A549 treated with AZD2906 at 1 μM for 4 hours (cell line): ENCODE results near the gene NKX1-2. TPM values are rescaled to one million over a fixed set of nuclear protein-coding genes. Genes with fewer than 3 reads are reported as not detected.

Source experiments
- total RNA-seq: library from RNA; stranded (reverse); fragments of 200-300 nt; extraction: Qiagen RNA extraction; gene quantifications from 5 replicates; pipeline ENCODE4 v1.2.3, GENCODE V29; 2022

The NKX1-2 gene
- 0.02 to 0.05 TPM (median 0.03 TPM) in 5 replicates for total RNA-seq

GRCh38 chr10:124450012-124450782 lies at the start of gene NKX1-2:
TSS of gene NKX1-2 (minus strand) at chr10:124450035. CDS start at chr10:124449943, 92 bp downstream.

GRCh38 chr10:124461642-124462347 lies 12.0 kb upstream of the NKX1-2 start, which contains the start of gene LHPP:
TSS of gene LHPP (plus strand) at chr10:124461823. CDS start at chr10:124461863, 40 bp downstream.

GRCh38 chr10:124418726-124419501 lies 30.9 kb downstream of the NKX1-2 start, which contains the start of gene OAT:
TSS of gene OAT (minus strand) at chr10:124418923. CDS start at chr10:124412171, 6,752 bp downstream.

Other genes starting within 250 kb of the NKX1-2 start
- gene OAT, start 31.1 kb downstream of the NKX1-2 start, total RNA-seq, result 65.9 to 101 TPM (median 73.9 TPM) in 5 replicates
- 11.9 to 13.5 TPM (median 12.2 TPM) in 5 replicates for gene LHPP, start 11.8 kb upstream of the NKX1-2 start, total RNA-seq